ENCODE measurements around the gene CHRNA10.

DNA sequence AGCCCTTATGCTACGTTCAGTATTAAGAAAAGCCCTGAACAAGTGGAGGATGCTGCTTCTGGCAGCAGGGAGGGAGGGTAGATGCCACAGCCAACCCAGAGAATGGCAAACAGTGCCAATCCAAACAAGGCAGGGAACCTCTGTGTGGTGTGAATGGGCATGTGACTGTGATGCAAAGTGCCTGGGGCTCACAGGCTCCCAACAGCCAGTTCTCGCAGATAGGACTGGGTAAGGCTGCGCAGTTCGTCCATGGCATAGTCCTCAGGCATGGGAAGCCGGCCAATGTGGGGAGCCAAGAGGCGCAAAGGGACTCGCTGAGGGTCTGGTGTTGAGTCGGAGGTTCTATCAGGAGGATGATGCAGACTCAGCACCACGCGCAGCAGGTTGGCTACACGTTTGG, 4.8 kb upstream of the CHRNA10 start:
- TF ChIP-seq, protein P1, sequence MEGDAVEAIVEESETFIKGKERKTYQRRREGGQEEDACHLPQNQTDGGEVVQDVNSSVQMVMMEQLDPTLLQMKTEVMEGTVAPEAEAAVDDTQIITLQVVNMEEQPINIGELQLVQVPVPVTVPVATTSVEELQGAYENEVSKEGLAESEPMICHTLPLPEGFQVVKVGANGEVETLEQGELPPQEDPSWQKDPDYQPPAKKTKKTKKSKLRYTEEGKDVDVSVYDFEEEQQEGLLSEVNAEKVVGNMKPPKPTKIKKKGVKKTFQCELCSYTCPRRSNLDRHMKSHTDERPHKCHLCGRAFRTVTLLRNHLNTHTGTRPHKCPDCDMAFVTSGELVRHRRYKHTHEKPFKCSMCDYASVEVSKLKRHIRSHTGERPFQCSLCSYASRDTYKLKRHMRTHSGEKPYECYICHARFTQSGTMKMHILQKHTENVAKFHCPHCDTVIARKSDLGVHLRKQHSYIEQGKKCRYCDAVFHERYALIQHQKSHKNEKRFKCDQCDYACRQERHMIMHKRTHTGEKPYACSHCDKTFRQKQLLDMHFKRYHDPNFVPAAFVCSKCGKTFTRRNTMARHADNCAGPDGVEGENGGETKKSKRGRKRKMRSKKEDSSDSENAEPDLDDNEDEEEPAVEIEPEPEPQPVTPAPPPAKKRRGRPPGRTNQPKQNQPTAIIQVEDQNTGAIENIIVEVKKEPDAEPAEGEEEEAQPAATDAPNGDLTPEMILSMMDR (IDR thresholded peaks at IDR 0.05), result no peak
- TF ChIP-seq POLR2A (IDR thresholded peaks at IDR 0.05), result no peak

Data from esophagus squamous epithelium (tissue), 4 donors.